ENCODE results near the gene FCGBP.
"Not testable (repeated sequence)": the region's sequence is repeated elsewhere in the genome, so short reads cannot be mapped to it uniquely, and the experiment has no call there.

The FCGBP gene

GRCh38 chr19:39970425-39970674 is 35.9 kb upstream of the FCGBP start:
- DNase-seq (ENCODE audit: low read depth) = no peak
- H3K4me3 ChIP-seq (ENCODE audit: low read depth, low read length) = peak overlapping the region; percentile 89
- no peak for TF ChIP-seq CTCF (IDR thresholded peaks at IDR 0.05; ENCODE audit: low read depth, low read length, missing control alignments)

- no peak for TF ChIP-seq CTCF (IDR thresholded peaks at IDR 0.05; ENCODE audit: low read depth, low read length, missing control alignments)
- DNase-seq (ENCODE audit: low read depth) = no peak
Observed at GRCh38 chr19:39969681-39970424, 35.4 kb upstream of the FCGBP start.

GRCh38 chr19:39969266-39969665 is 34.8 kb upstream of the FCGBP start:
- DNase-seq (ENCODE audit: low read depth) = no peak
- peak overlapping the region; percentile 11; the same call in 1 of the 2 replicates for H3K4me3 ChIP-seq (ENCODE audit: low read depth, low read length)
- no peak for TF ChIP-seq CTCF (IDR thresholded peaks at IDR 0.05; ENCODE audit: low read depth, low read length, missing control alignments)

More at GRCh38 chr19:39969681-39970424, 35.4 kb upstream of the FCGBP start:
- peak overlapping the region; percentile 89 for H3K4me3 ChIP-seq (ENCODE audit: low read depth, low read length)

GRCh38 chr19:39968789-39969188 is 34.4 kb upstream of the FCGBP start:
- no peak for TF ChIP-seq CTCF (IDR thresholded peaks at IDR 0.05; ENCODE audit: low read depth, low read length, missing control alignments)
- H3K4me3 ChIP-seq (ENCODE audit: low read depth, low read length) = no peak overlapping the region
- no peak for DNase-seq (ENCODE audit: low read depth)

- TF ChIP-seq CTCF (IDR thresholded peaks at IDR 0.05; ENCODE audit: low read depth, low read length, missing control alignments) = no peak
- DNase-seq (ENCODE audit: low read depth) = no peak
- H3K4me3 ChIP-seq (ENCODE audit: low read depth, low read length) = no peak overlapping the region
Observed at GRCh38 chr19:39967561-39967960, 33.1 kb upstream of the FCGBP start.

- TF ChIP-seq CTCF (IDR thresholded peaks at IDR 0.05; ENCODE audit: low read depth, low read length, missing control alignments) = no peak
- H3K4me3 ChIP-seq (ENCODE audit: low read depth, low read length) = no peak overlapping the region
- no peak for DNase-seq (ENCODE audit: low read depth)
Observed at GRCh38 chr19:39966617-39967016, 32.2 kb upstream of the FCGBP start.

GRCh38 chr19:39963898-39964297 is 29.5 kb upstream of the FCGBP start:
- no peak overlapping the region for H3K4me3 ChIP-seq (ENCODE audit: low read depth, low read length)
- TF ChIP-seq CTCF (IDR thresholded peaks at IDR 0.05; ENCODE audit: low read depth, low read length, missing control alignments) = no peak
- no peak for DNase-seq (ENCODE audit: low read depth)

- not testable (repeated sequence) for DNase-seq (ENCODE audit: low read depth); H3K4me3 ChIP-seq (ENCODE audit: low read depth, low read length)
Observed at GRCh38 chr19:39959407-39959806, 25.0 kb upstream of the FCGBP start.

- not testable (repeated sequence) for DNase-seq (ENCODE audit: low read depth); H3K4me3 ChIP-seq (ENCODE audit: low read depth, low read length)
Observed at GRCh38 chr19:39958942-39959341, 24.5 kb upstream of the FCGBP start.

- DNase-seq (ENCODE audit: low read depth); H3K4me3 ChIP-seq (ENCODE audit: low read depth, low read length): not testable (repeated sequence)
Observed at GRCh38 chr19:39957886-39958285, 23.5 kb upstream of the FCGBP start.

Measured in GM12864 (cell line).